Fibroblast of lung (primary cell): ENCODE data around the gene RALGAPB.

Experiments
- CTCF ChIP-seq, 2 donors: IDR thresholded peaks in 1 of 2; conservative IDR thresholded peaks in 1 of 2; 1 replicate in 1 of 2; 2 replicates in 1 of 2; pipeline ENCODE4 v1.5.1; 2011 to 2012; ENCODE audit warnings: low read length in 2 of 2, control low read depth in 1 of 2, inconsistent platforms in 1 of 2, low read depth in 1 of 2, mild to moderate bottlenecking in 1 of 2
- EZH2 ChIP-seq: IDR thresholded peaks from 2 replicates; pipeline ENCODE4 v1.5.1; 2012; ENCODE audit warnings: low read length, control low read depth, mild to moderate bottlenecking; ENCODE audit errors: missing control alignments

DNA sequence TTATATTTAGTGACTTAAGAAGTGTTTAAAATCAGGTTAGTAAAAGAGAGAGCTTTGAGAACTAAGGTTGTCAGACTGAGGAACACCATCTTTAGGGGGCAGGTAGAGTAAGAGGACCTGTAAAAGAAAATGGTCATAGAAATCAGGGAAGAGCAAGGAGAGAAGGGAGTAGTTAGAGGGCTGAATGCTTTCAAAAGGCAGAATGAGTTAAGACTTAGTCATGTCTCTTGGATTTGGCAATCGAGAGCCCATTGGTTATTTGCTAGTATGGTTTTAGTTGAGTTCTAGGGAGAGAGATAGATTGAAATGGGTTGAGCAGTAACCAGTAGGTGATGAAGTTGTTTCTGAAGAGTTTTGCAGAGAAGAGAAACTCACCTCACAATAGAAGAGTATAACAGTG is 51.1 kb downstream of the RALGAPB start:
- TF ChIP-seq CTCF (conservative IDR thresholded peaks at IDR 0.05 in 1 of 2, IDR thresholded peaks at IDR 0.05 in 1 of 2; ENCODE audit: low read depth in 1 of 2, low read length in 2 of 2) (no peak), EZH2 (no peak)
